ENCODE measurements around the gene PRKCH.

The PRKCH gene

DNA sequence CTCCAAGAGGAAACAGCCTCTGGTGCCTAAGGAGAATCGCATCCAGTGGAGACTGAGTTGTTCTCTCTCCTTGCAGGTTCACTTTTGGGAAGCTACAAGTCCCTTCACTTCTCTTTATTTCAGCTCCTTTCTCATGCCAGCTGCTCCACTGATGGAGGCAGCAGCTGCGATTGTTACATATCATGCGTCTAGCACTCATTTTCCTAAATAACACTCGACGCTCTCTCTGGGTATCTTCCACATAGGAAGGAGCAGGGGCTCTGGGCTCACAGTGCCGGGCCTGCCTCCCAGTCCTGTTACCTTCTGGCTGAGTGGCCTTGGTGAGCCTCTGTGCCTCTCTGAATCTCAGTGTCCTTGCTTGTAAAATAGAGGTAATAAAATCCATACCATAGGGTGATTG lies 211.4 kb downstream of the PRKCH start:
- peak overlapping the region; percentile 8 for H3K4me3 Mint-ChIP-seq

DNA sequence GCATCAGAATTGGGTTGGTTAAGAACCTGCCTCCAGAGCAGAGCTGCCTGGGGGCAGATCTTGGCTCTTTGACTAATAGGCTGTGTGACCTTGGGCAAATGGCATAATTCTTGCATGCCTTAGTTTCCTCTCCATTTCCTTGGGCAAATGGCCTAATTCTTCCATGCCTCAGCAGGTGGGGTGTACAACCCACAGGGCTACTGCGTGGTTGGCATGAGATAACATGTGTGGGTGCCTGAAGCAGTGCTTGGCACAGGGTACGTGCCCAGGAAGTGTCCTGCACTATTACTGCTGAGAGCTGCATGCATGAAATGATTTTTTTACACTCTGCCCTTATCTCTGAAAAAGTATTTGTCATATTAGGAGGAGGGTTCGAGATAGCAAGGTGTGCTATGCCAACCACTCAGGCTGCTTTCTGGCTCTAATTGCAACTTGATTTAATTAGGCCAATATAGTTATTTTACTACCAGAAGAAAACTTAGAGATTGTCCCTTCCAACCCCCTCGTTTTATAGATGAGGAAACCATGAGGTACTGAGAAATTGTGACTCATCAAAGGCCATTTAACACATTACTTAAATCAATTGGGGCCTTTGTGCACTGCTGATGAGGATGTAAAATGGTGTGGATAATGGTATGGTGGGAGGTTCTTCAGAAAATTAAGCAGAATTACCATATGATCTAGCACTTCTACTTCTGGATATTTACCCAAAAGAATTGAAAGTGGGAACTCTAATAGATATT lies 212.3 kb downstream of the PRKCH start:
- Mint-ChIP-seq H3K36me3 (peaks cover 43% of the 10 kb centered on the region), H3K9me3 (peaks cover 4% of the 10 kb centered on the region), H3K27ac (peak overlapping the region; percentile 86), H3K4me1 (peaks cover 83% of the 10 kb centered on the region), H3K4me3 (peak overlapping the region; percentile 68), H3K27me3 (no peaks in the 10 kb centered on the region)

More for the DNA sequence above, 211.4 kb downstream of the PRKCH start:
- H3K36me3 Mint-ChIP-seq: peaks cover 52% of the 10 kb centered on the region
- H3K4me1 Mint-ChIP-seq: peaks cover 84% of the 10 kb centered on the region
- H3K9me3 Mint-ChIP-seq: peaks cover 4% of the 10 kb centered on the region
- no peaks in the 10 kb centered on the region for H3K27me3 Mint-ChIP-seq
- H3K27ac Mint-ChIP-seq: peak overlapping the region; percentile 82

DNA sequence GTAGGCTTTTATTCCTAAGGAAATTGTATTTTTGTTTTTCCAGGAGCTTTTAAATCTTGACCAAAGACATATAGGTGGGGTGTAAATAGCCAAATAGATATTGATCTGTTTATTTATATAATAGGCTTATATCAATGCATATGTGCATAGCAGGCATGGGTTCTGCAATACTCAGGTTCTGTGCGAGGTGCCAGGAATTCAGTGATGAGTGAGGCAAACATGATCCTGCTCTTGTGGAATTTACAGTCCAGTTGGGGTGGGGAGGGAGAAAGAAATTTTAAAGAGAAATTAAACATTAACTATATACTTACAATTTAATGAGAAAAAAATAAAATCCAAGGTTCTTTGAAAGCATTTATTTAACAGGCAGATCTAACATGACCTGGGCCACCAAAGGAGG lies 213.7 kb downstream of the PRKCH start:
- Mint-ChIP-seq H3K27me3 (no peaks in the 10 kb centered on the region), H3K4me1 (peaks cover 85% of the 10 kb centered on the region), H3K27ac (peak overlapping the region; percentile 93), H3K9me3 (peaks cover 4% of the 10 kb centered on the region), H3K4me3 (no peak overlapping the region), H3K36me3 (peaks cover 41% of the 10 kb centered on the region)

DNA sequence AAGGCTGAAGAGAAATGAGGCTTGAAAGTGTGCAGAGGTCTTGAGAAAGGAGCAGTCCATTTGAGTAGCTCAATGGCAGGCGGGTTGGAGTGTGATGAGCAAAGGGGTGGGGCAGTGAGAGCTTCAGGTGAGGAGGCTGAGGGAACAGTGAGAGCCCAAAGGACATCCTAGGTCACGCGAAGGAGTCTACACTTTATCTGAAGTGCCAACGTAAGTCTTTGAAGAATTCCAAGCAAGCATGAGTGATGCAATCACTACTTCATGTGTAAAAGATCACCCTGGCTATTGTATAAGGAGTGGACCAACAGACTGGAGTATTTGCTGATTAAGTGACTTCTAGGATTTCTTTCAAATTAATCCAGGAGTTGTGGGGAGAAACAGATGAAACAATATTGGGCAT lies 214.1 kb downstream of the PRKCH start:
- Mint-ChIP-seq H3K36me3 (peaks cover 39% of the 10 kb centered on the region), H3K4me3 (no peak overlapping the region), H3K9me3 (peaks cover 4% of the 10 kb centered on the region), H3K27me3 (no peaks in the 10 kb centered on the region), H3K27ac (peak overlapping the region; percentile 93), H3K4me1 (peaks cover 81% of the 10 kb centered on the region)

DNA sequence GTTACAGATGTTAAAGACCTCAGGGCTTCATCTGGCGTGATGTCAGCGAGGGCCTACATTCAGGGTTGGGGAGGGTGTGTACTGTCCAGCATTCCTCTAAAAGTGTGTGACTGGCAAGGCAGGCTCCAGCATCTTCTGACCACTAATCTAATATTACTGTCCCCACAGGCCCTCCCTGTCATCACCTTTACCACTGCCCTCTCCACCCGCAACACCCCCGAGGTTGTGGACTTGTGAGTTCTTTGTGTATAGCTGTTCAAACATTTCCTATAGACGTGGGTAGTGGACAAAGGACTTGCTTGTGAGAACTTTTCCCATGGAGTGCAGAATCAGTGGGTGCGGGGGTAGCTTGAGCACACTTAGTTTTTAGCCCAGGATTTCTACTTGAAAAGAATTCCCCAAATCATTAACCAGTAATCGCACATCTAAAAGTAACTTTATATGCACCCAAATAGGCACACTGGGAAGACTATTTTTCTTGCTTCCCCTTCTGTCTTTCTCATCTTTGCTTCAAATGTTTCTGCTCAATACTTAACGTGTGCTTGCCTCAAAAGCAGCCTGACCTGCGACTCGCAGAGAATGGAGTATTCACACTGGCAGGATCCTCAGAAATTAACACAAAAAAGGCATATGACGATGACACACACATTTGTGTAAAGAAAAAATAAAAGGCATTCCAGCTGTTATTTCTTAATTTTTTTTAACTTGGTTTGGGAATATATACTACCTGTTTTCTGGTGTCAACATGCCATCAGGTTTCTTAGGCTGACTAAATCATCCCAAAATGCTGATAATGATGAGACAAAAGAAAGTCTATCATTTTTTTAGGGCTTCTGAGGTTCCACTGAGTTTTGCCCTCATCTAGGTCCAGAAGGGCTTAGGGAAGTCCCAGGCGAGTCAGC lies 215.5 kb downstream of the PRKCH start:
- no peaks in the 10 kb centered on the region for H3K27me3 Mint-ChIP-seq
- peak overlapping the region; percentile 97 for H3K27ac Mint-ChIP-seq
- H3K36me3 Mint-ChIP-seq: peaks cover 47% of the 10 kb centered on the region
- peaks cover 75% of the 10 kb centered on the region for H3K4me1 Mint-ChIP-seq
- peaks cover 4% of the 10 kb centered on the region for H3K9me3 Mint-ChIP-seq
- peak overlapping the region; percentile 62 for H3K4me3 Mint-ChIP-seq

DNA sequence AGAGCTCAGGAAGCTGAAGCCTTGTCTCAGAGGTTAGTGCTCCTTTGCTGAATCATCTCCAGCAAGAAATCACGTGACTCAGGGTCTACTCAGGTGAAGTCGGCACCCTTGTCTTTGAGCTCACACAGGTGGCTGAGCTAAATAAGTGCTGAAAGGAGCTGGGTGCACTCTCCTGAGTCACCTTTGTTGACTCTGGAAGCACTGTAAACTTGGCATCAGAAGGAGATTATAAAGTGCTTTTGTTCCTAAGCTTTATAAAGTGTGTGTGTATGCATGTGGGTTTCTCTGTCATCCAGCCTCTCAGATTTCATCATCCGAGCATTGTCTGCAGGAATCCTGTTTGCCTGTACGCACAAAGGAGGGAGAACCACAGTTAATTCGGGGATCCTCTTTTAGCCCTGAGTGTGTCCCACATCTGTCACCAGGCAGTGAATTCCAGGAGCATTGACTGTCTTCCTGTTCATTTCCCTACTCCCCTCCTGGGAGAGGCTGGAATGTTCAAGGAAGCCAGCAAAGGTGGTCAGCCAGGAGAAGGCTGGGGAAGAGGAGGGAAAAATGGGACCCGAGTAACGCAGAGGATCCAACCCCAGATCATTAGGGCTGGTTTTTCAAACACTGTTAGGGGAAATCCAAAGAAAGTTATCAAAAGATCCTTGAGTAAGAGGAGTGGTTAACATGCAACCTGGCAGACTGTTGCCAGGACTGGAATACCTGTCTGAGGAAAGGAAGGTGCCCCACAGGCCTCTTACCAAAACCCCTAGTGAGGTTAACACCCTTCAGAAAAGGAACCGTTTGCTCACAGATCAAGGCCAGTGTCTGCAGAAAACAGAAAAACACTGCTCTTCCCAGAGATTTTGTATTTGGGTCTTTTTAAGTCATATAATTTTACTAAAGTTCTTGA lies 216.4 kb downstream of the PRKCH start:
- H3K4me1 Mint-ChIP-seq: peaks cover 69% of the 10 kb centered on the region
- H3K4me3 Mint-ChIP-seq: peak overlapping the region; percentile 62
- H3K9me3 Mint-ChIP-seq: peaks cover 4% of the 10 kb centered on the region
- no peaks in the 10 kb centered on the region for H3K27me3 Mint-ChIP-seq
- peaks cover 45% of the 10 kb centered on the region for H3K36me3 Mint-ChIP-seq
- H3K27ac Mint-ChIP-seq: peak overlapping the region; percentile 84

DNA sequence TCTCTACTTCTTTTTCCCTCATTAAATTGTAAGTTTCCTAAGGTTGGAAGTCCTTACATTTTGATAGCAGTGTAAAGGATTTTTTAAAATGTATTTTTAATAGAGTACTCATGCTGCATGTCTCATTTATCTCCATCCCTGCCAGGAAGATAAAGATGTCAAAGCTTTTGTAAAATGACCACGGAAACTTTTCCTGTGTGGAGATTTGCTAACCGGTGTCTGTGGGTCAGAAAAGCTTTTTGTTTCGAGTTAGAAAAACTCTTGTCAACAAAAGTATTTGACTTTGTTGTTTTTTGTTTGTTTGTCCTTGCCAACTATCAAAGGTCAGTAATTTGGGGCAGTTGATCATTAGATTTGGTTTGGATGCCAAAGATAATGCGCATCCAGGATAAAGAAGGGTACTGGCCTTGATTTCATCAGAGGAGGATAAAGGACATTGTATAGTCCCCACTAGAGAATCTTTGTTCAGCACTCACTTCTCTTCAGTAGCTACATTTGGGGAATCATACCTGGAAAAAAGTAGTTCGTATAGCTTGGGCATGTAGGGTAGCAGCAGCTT lies 217.2 kb downstream of the PRKCH start:
- peaks cover 44% of the 10 kb centered on the region for H3K36me3 Mint-ChIP-seq
- H3K27ac Mint-ChIP-seq: peak overlapping the region; percentile 84
- peaks cover 62% of the 10 kb centered on the region for H3K4me1 Mint-ChIP-seq
- H3K4me3 Mint-ChIP-seq: no peak overlapping the region
- peaks cover 4% of the 10 kb centered on the region for H3K9me3 Mint-ChIP-seq
- H3K27me3 Mint-ChIP-seq: no peaks in the 10 kb centered on the region

DNA sequence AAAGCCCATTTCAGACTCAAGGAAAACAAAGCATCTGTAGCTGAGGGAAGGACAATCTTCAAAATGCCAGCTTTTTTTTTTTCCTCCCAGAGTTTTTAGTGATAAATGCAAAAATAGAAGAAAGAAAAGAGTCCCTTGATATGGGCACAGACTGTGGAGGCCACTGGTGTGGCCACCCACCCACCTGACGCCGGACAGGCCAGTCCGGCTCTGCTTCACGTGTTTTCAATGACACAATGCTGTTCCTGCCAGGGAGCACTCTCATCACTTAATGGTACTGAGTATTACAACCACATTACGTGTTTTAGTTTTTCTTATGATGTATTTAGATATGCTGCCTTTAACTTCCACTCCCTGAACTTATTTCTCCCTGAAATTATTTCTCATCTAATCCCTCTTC lies 218.3 kb downstream of the PRKCH start:
- Mint-ChIP-seq H3K4me3 (no peak overlapping the region), H3K9me3 (no peaks in the 10 kb centered on the region), H3K36me3 (peaks cover 36% of the 10 kb centered on the region), H3K27me3 (no peaks in the 10 kb centered on the region), H3K27ac (peak overlapping the region; percentile 83), H3K4me1 (peaks cover 55% of the 10 kb centered on the region)

DNA sequence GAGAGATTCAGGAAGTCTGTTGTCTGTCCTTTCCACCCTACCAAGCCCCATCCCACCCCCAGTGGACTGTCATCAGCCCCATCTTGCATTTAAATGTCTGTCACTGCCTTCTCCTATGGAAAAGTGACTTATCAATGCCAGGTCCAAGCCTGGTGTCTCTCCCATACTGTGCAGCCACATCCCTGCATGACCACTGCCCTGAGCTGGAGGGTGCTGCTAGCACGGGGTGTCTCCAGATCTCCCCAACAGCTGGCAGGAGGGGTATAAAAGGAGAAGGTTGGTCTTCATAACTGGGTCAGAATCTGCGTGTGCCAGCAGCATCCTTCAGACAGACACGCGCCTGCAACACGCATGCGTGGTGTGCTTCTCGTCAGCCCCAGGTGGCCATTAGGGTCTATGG lies 219.6 kb downstream of the PRKCH start:
- Mint-ChIP-seq H3K36me3 (peaks cover 29% of the 10 kb centered on the region), H3K4me3 (no peak overlapping the region), H3K27ac (peak overlapping the region; percentile 86), H3K27me3 (no peaks in the 10 kb centered on the region), H3K4me1 (peaks cover 50% of the 10 kb centered on the region), H3K9me3 (no peaks in the 10 kb centered on the region)

DNA sequence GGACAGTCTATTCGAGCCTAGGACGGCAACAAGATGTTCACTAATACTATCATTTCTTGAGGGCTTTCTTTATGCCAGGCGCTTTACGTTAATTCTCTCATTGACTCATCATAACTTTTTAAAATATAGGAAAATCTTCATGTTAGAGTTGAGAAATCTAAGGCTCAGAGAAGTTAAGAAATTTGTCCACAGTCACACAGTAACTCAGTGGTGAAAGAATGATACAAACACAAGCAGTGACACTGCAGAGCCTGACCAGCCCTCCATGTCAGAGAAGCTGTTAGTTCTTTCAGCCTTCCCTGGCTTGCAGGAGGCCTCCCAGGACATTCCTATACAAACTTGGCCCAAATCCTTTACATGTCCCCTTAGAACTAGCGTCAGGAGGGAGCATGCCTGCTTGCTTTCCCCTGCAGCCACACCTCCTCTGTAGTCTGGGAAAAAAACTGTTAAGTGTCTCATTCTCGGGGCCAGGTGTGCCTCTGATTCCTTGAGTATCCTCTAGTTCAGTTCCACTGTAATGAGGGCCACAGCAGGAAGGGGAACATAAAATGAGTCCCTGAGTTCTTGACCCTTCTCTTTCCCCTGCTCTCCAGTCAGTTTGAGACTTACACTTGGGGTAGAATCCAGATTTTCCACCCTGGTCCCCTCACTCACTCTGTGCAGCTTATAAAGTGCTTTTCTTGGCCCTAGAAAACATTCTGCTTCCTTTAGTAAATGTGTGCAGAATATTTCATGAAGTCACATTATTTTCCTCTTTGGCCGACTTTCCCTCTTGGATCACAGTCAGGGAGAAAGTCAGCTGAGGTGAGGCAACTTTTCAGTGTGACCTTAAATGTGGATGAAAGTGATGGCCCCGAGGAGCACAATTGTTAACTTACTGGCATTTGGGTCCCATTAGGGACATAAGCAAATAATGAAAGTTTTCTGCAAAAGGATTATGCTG lies 221.7 kb downstream of the PRKCH start:
- no peaks in the 10 kb centered on the region for H3K9me3 Mint-ChIP-seq
- H3K36me3 Mint-ChIP-seq: peaks cover 28% of the 10 kb centered on the region
- peaks cover 34% of the 10 kb centered on the region for H3K4me1 Mint-ChIP-seq
- no peaks in the 10 kb centered on the region for H3K27me3 Mint-ChIP-seq
- H3K27ac Mint-ChIP-seq: peak overlapping the region; percentile 46
- no peak overlapping the region for H3K4me3 Mint-ChIP-seq

DNA sequence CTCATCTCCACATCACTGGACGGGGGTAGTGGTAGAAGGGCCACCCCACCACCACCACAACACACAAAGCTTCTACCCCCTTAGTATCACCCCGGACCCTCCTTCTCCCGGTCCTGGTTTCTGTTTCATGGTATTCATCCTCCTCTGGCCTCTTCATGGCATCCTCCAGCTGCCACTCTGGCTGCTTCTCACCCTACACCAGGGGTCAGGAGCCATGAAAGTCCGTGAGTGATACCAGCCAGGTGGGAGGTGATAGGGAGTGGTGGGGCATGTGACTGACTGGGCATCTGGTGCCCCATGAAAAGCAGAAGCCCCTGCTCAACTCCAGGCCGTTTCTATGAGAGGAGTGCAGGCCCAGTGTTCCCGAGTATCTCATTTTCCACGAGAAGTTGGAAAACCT lies 222.6 kb downstream of the PRKCH start:
- Mint-ChIP-seq H3K27ac (peak overlapping the region; percentile 19), H3K4me1 (peaks cover 26% of the 10 kb centered on the region), H3K4me3 (no peak overlapping the region), H3K36me3 (peaks cover 29% of the 10 kb centered on the region), H3K9me3 (no peaks in the 10 kb centered on the region), H3K27me3 (no peaks in the 10 kb centered on the region)

DNA sequence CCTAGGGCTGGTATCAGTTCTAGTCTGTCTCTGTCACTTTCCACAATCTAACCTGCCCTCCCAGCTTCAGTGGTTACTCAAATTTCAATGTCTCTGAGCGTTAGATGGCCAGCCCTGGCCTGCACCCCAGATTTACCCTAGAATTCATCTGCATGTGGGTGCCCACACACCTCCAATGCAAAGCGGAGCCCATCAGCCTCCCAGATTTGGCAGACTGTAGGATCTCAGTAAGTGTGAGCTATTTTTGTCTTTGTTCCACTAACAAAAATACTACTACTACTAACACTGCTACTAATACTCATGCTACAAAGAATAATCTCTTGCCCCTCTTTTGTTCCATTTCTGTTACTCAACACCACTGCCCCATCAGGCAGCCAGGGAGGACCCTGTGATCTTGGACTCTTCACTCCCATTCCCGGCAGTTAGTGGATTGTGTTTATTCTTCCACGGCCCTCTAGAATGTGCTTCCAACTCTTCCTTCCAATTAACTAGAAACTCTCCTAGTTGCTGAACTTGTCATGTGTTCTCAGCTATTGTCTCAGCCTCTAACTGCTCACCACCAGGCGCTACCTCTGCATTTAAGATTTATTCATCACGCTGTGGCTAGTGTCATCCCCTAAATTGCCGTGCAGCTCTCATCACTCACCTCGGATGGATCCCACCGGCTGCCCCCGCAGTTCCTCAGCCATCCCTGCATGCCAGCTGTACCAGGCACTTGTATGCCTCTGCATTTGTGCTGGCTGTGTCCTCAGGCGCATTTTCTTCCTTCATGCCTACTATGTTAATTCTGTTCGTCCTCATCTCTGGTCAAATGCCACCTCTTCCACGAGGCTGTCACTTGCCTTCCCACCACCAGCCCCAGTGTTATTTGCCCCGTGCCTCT lies 223.3 kb downstream of the PRKCH start:
- H3K9me3 Mint-ChIP-seq: no peaks in the 10 kb centered on the region
- no peaks in the 10 kb centered on the region for H3K27me3 Mint-ChIP-seq
- peaks cover 26% of the 10 kb centered on the region for H3K4me1 Mint-ChIP-seq
- H3K36me3 Mint-ChIP-seq: peaks cover 31% of the 10 kb centered on the region
- H3K27ac Mint-ChIP-seq: peak overlapping the region; percentile 86
- H3K4me3 Mint-ChIP-seq: no peak overlapping the region

DNA sequence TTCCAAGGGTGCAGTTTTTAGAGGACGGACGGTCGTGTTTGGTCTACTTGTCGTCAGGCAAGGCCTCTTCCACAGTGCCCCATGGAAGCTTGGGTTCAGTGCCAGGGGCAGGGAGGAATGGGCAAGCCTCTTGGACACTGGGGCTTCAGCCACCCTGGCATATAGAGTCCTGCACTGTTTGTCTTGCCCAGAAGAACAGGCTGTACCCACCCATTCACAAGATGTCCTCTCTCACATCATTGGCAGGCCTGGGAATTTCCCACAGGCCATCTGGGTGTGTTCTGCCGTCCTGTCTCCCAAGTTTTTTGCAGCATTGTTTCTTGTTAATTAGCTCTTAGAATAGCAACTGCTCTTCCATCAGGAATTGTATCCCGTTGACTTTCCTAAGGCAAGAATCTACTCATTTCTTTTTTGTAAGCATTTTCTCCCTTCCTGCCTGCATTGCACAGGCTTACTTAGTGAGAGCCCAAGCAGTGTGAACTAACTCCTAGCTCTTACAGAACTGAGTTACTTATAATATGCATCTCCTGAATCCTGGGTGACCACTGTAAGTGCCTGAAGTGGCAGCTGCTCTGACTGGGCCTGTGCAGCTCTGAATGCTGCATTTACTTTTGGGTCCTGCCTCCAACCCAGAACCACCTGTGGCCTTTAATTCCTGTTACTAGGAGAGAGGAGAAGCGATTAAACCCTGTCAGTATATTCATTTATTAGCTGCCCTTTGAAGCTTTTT lies 224.5 kb downstream of the PRKCH start:
- no peaks in the 10 kb centered on the region for H3K9me3 Mint-ChIP-seq

More for the DNA sequence above, 224.5 kb downstream of the PRKCH start:
- Mint-ChIP-seq H3K4me3 (no peak overlapping the region), H3K27ac (peak overlapping the region; percentile 17), H3K4me1 (peaks cover 33% of the 10 kb centered on the region), H3K27me3 (no peaks in the 10 kb centered on the region), H3K36me3 (peaks cover 28% of the 10 kb centered on the region)

All from activated naive CD4-positive, alpha-beta T cell treated with anti-CD3 and anti-CD28 coated beads, Interleukin-2, amount 50 U/mL, for 24 hours (primary cell).